ENCODE results near the gene AGBL4.

- no peak for TF ChIP-seq GATA2 (IDR thresholded peaks at IDR 0.05; ENCODE audit: low read depth, low read length)
- TF ChIP-seq GATA3 (IDR thresholded peaks at IDR 0.05; ENCODE audit: low read depth, low read length): no peak
These were observed 705.5 kb downstream of the AGBL4 start for GRCh38 chr1:49318218-49318617.

Data from SH-SY5Y (cell line).